Heart right ventricle (tissue), 16 donors: Measurements from ENCODE around the gene ZFYVE21. TPM values are rescaled to one million over a fixed set of nuclear protein-coding genes. Genes with fewer than 3 reads are reported as not detected.

ENCODE experiments used
- ATAC-seq, 8 donors: fragments of 200-7000 bp; cut with Tn5 transposase; one replicate each; pipeline ENCODE4 v1.9.1; 2020; ENCODE audit warnings: mild to moderate bottlenecking in 8 of 8, moderate library complexity in 8 of 8, moderate number of reproducible peaks in 1 of 8
- DNase-seq, 2 donors: peaks; one replicate each; pipeline ENCODE4 v3.0.0-alpha.2; 2020
- H3K27ac ChIP-seq, 10 donors: fragments of 200-600 bp; sonication (generic) in 2 of 10; one replicate each; pipeline versions ENCODE4 v1.5.0 to v1.8.0; 2020 to 2022; ENCODE audit warnings: mild to moderate bottlenecking in 3 of 10
- H3K27me3 ChIP-seq, 7 donors: fragments of 200-600 bp; one replicate each; pipeline ENCODE4 v1.8.0; 2021 to 2022; ENCODE audit warnings: mild to moderate bottlenecking in 2 of 7
- H3K36me3 ChIP-seq, 9 donors: fragments of 200-600 bp; sonication (generic) in 1 of 9; one replicate each; pipeline versions ENCODE4 v1.5.0 to v1.8.0; 2020 to 2022; ENCODE audit warnings: mild to moderate bottlenecking in 2 of 9
- H3K4me1 ChIP-seq, 9 donors: fragments of 200-600 bp; sonication (generic) in 1 of 9; one replicate each; pipeline versions ENCODE4 v1.5.0 to v1.8.0; 2020 to 2022; ENCODE audit warnings: mild to moderate bottlenecking in 4 of 9
- H3K4me3 ChIP-seq, 10 donors: fragments of 200-600 bp; sonication (generic) in 2 of 10; one replicate each; pipeline versions ENCODE4 v1.5.0 to v1.8.0; 2020 to 2022; ENCODE audit warnings: mild to moderate bottlenecking in 7 of 10, moderate library complexity in 2 of 10
- H3K9me3 ChIP-seq, 11 donors: fragments of 200-600 bp in 10 of 11; sonication (generic) in 2 of 11; one replicate each; pipeline versions ENCODE4 v1.5.0 to v1.8.0; 2013 to 2022; ENCODE audit warnings: mild to moderate bottlenecking in 2 of 11, control low read depth in 1 of 11, moderate library complexity in 1 of 11
- WGBS, 2 donors: extraction: QIAGEN DNeasy Blood & Tissue Kit; methylation state at CpG; one replicate each; pipeline ENCODE4 v1.1.7; 2013; ENCODE audit warnings: inconsistent platforms in 1 of 2; 5-methylcytosine and 5-hydroxymethylcytosine counted together
- intact Hi-C, 10 donors: fragments of 100-400 bp; cut with DNase I; formaldehyde crosslinking; loops; one replicate each; pipeline versions ENCODE4 v1.11.1 to v1.14.2; 2022
- polyA plus RNA-seq, 2 donors: library from polyadenylated mRNA; stranded (reverse); fragments of 200-250 nt; gene quantifications; one replicate each; pipeline ENCODE4 v1.2.3, GENCODE V29; 2013
- total RNA-seq, 10 donors: library from RNA; stranded (reverse); fragmentation: NEBNext Ultra II Directional in 3 of 10; extraction: Animal tissue kit (Norgen Biotek cat#: 25700) in 3 of 10; gene quantifications; one replicate each; pipeline versions ENCODE4 v1.2.1 to v1.2.4, GENCODE V29; 2021 to 2023
- TF ChIP-seq, protein P1 (sequence below), 9 donors: fragments of 200-600 bp; sonication (generic) in 2 of 9; IDR thresholded peaks; one replicate each; pipeline versions ENCODE4 v1.5.0 to v1.8.0; 2021 to 2022; ENCODE audit warnings: antibody characterized with exemption in 9 of 9, mild to moderate bottlenecking in 5 of 9, moderate library complexity in 1 of 9
- donor health status: Arrhythmogenic right ventricular cardiomyopathy.
- donor health status: ischemic (EF 13 %, LVEDD 7.1; RV severe dilation, severe dysfunction).
- donor health status: healthy with polysubstance abuse.
- donor health status: DM: no; HTN: yes; CAD: no.
- donor health status: DM: no; HTN: no; CAD: no.
- donor health status: ischemic (EF 25% LVEDD 6.9; RV normal size, moderate dysfunction).
- donor health status: ischemic (EF 25% LVEDD 5.7; RV mildly dilated, moderate dysfunction).
- donor health status: healthy.
- donor health status: DM: yes; HTN: yes; CAD: no.
- donor health status: Ischemic cardiomyopathy.
- donor health status: ischemic (EF 35%, LVEDD 5.7; RV mildly dilated, moderate dysfunction).
- donor health status: nonischemic (EF 11% LVEDD 7.7; RV severe dilation, severe dysfunction).
- donor health status: DM: yes; HTN: yes; CAD: no.
- donor health status: PGD.
- donor health status: ischemic (EF 29% LVEDD 5.4; RV normal size, mild dysfunction).
- donor health status: nonischemic (EF 23%, LVEDD 6.1; RV moderate dilation, normal function).

ZFYVE21 gene
- total and polyA plus RNA-seq, 12 donors: 43.5 to 88.8 (median 54.5) TPM

DNA sequence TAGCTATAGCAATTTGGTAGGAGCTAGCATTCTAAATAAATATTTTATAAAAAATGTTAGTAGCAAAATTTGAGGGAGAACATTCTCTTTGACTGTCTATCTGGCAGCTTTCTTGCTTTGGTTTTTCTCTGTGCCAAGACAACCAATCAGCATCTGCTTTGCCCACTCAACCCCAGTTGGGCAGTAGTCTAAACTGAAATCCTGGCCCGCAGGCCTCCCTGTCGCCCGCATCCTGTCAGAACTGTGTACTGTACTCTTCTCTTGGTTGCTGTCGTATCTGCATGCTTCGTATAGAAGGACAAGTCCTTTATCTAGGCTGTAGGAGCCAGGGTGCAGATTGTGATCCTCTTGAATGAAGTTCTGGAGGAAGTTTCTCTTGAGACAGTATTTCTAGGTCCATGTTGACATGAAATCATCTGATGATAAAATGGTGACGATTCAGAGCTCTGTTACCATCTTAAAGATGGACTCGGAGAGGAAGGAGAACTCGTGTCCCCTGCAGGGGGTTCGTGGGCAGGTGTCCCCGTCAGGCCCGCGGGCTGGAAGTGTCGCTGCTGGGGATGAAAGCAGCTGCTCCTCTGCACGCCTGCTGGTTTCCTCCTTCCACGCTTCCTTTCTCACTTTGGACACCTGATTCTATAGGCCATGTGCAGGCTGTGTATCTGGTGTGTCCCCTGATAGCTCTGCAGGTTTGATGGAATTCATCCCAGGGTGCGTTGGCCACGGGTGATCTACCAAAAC, 34.9 kb upstream of the ZFYVE21 start:
- H3K4me1 ChIP-seq: peaks cover 0 to 60% (median 28%) of the 10 kb centered on the region in 9 donors
- TF ChIP-seq, protein P1, sequence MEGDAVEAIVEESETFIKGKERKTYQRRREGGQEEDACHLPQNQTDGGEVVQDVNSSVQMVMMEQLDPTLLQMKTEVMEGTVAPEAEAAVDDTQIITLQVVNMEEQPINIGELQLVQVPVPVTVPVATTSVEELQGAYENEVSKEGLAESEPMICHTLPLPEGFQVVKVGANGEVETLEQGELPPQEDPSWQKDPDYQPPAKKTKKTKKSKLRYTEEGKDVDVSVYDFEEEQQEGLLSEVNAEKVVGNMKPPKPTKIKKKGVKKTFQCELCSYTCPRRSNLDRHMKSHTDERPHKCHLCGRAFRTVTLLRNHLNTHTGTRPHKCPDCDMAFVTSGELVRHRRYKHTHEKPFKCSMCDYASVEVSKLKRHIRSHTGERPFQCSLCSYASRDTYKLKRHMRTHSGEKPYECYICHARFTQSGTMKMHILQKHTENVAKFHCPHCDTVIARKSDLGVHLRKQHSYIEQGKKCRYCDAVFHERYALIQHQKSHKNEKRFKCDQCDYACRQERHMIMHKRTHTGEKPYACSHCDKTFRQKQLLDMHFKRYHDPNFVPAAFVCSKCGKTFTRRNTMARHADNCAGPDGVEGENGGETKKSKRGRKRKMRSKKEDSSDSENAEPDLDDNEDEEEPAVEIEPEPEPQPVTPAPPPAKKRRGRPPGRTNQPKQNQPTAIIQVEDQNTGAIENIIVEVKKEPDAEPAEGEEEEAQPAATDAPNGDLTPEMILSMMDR (IDR thresholded peaks at IDR 0.05): no peak
- ATAC-seq (no peak), DNase-seq (no peak)
- whole genome bisulfite sequencing, 2 donors: 86 to 88% methylated on average over 17 of the region's 17 CpGs
- H3K27me3 ChIP-seq: no peaks in the 10 kb centered on the region
- no peak overlapping the region for H3K27ac ChIP-seq
- no peak overlapping the region for H3K4me3 ChIP-seq
- H3K9me3 ChIP-seq: no peaks in the 10 kb centered on the region
- intact Hi-C loops: loop anchor here in 2 of 10 donors (10.0 kb wide), 2 partner anchors 106 to 116 kb away; partner anchors contain the start of genes BAG5 (in 1 of the 2) and COA8 (in 1 of the 2)
- H3K36me3 ChIP-seq: peaks cover 0 to 100% (median 87%) of the 10 kb centered on the region in 9 donors

- Histone ChIP-seq H3K9me3 (no peaks in the 10 kb centered on the region), H3K36me3 (peaks cover 0 to 100% (median 83%) of the 10 kb centered on the region in 9 donors), H3K4me3 (no peak overlapping the region), H3K27me3 (no peaks in the 10 kb centered on the region), H3K27ac (no peak overlapping the region), H3K4me1 (peaks cover 0 to 75% (median 28%) of the 10 kb centered on the region in 9 donors)
- DNase-seq: no peak
- intact Hi-C loops: loop anchor here in 2 of 10 donors (10.0 kb wide), 2 partner anchors 108 to 118 kb away; partner anchors contain the start of genes BAG5 (in 1 of the 2) and COA8 (in 1 of the 2)
- WGBS, 2 donors: 72 to 74% methylated on average over 15 of the region's 15 CpGs
- peak in 1 of 8 donors; percentile 16 for ATAC-seq
- TF ChIP-seq, protein P1 (IDR thresholded peaks at IDR 0.05): no peak
These were observed 32.5 kb upstream of the ZFYVE21 start for GRCh38 chr14:103683139-103683538.

DNA sequence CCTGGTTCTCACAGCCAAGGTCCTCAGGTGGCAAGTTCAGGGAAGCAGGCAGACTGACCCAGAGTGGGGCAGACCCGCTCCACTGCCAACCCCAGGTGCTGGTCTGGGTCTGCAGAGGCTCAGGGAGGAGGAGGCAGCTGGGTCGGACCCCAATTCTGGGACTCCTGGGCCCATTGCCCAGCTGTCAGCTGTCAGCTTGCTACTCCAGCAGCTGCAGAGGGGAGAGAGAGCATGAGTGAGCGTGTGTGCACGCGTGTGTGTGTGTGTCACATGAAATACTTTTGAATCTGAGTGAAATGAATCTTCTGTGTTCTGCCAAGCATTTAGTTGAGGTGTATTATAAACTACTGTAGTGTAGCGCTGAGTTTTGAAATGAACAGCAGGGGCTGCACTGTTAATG, 31.1 kb upstream of the ZFYVE21 start:
- peaks cover 0 to 100% (median 77%) of the 10 kb centered on the region in 9 donors for H3K36me3 ChIP-seq
- DNase-seq: no peak
- H3K9me3 ChIP-seq: no peaks in the 10 kb centered on the region
- peak overlapping the region in 2 of 10 donors; percentile 6 to 48 for H3K27ac ChIP-seq
- intact Hi-C loops: loop anchor here in 3 of 10 donors (2.0 to 10.0 kb wide), 3 partner anchors 56 to 120 kb away; partner anchors contain the start of genes BAG5 (in 1 of the 3), COA8 (in 1 of the 3) and KLC1 (in 1 of the 3)
- H3K27me3 ChIP-seq: no peaks in the 10 kb centered on the region
- no peak overlapping the region for H3K4me3 ChIP-seq
- 67 to 72% methylated on average over 6 of the region's 6 CpGs for WGBS, 2 donors
- TF ChIP-seq, protein P1 (IDR thresholded peaks at IDR 0.05): no peak
- peaks cover 0 to 75% (median 28%) of the 10 kb centered on the region in 9 donors for H3K4me1 ChIP-seq
- ATAC-seq: peak in 6 of 8 donors; percentile 15 to 56 (median 46)

DNA sequence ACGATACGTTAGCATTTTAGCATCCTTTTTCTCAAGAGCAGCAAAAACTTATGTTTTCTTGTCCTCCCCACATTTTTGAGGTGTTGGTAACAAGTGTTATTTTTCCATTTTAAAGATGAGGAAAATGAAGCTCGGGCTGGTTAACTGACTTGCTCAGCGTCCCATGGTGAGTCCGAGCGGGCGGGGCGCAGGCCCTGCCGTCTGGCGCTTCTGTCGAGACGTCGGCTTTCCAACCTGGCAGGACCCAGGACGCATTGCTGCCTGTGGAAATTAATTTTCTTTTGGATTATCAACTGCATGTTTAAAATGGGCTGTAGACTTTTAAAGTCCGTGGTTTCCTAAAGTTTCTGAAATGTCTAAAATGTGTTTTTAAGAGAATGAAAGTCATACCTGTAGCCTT, 30.7 kb upstream of the ZFYVE21 start:
- peaks cover 0 to 99% (median 75%) of the 10 kb centered on the region in 9 donors for H3K36me3 ChIP-seq
- 87 to 88% methylated on average over 15 of the region's 15 CpGs for WGBS, 2 donors
- H3K27ac ChIP-seq: no peak overlapping the region
- H3K4me3 ChIP-seq: no peak overlapping the region
- TF ChIP-seq, protein P1 (IDR thresholded peaks at IDR 0.05): no peak
- no peaks in the 10 kb centered on the region for H3K9me3 ChIP-seq
- DNase-seq: no peak
- no peak for ATAC-seq
- intact Hi-C loops: loop anchor here in 3 of 10 donors (2.0 to 10.0 kb wide), 3 partner anchors 56 to 120 kb away; partner anchors contain the start of genes BAG5 (in 1 of the 3), COA8 (in 1 of the 3) and KLC1 (in 1 of the 3)
- no peaks in the 10 kb centered on the region for H3K27me3 ChIP-seq
- H3K4me1 ChIP-seq: peaks cover 0 to 75% (median 27%) of the 10 kb centered on the region in 9 donors
